Measurements from ENCODE around the gene GRPEL1.

GRPEL1 gene

DNA sequence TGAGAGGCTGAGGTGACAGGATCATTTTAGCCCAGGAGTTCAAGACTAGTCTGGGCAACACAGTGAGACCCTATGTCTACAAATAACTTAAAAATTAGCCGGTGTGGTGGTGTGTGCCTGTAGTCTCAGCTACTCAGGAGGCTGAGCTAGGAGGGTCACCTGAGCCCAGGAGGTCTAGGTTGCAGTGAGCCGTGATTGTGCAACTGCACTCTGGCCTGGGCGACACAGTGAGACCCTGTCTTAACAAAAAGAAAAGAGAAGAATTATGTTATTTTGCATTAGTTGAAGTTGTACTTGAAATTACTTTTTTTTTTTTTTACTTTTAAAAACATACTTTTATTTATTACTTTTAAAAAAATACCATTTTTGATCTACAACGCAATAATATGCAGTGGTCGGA is 46.5 kb downstream of the GRPEL1 start:
- no peak for DNase-seq

DNA sequence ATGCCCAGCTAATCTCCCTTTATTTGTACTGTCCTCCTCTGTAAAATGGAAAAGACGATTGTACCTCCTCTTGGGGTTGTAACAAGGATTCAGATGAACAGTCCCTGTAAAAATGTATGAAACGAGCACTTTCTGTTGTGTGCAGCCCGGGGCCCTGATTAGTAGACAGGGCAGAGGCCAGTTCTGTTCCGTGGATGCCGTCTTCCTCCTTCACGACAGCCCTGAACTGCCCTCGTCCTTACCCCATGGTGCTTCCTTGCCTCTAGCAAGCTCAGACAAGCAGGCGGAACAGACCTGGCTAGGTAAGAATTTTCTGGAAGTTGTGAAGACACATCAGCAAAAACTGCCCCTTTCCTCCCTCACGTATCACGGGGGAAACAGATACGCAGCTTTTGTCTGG is 47.0 kb downstream of the GRPEL1 start:
- no peak for DNase-seq

DNA sequence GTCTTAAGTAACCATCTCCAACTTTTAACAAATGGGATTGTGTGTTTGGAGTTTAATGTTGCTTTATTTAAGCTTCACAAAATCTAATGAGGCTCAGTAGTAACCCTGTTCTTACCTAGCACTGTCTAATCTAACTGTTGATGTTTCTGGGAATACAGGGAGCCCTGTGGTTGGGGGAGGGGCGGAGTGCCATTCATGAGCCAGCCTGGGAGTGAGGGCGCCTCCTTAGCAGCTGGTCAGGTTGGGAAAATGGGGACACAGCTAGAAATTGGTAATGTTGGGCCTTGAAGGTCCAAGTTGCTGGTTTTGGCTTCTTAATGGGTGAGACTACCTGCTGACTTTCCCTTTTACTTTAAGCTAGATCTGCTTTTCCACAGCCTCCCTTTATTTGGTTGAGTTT is 47.6 kb downstream of the GRPEL1 start:
- no peak for DNase-seq

DNA sequence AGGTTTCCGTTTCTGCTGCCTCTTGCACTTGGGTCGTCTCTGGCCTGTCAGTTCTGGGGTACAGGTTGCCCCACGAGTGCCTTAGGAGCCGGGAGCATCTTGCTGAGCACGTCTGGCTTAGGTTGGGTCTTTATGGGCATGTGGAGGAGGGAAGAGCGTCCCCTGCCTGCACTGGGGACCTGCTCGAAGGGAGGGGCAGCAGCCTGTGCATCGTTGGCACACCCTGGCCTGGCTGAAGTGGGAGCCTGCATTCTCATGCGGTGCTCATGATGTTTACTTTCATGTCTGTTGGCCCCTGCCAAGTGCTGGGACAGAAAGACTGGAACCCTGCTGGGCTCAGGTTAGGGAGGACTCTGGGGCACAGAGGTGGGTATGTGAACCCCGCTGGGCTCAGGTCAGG is 48.5 kb downstream of the GRPEL1 start:
- DNase-seq, result no peak

DNA sequence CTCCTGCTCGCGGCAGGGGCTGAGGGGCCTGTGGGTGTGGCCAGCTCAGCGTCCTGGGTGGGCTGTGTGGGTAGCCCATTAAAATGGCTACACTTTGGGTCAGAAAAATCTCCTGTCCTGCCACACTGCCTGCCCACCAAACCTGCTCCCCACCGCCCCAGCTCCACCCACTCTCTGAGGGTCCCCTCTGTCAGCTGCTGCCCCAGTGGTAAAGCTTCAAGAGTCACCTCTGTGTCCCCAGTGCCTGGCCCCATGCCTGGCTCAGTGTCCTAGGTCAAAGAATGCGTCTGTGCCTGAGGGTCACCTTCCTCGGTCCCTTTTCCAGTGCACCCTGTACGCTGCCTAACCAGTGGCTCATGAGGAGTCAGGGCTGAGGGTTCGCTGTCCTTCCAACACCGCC is 49.6 kb downstream of the GRPEL1 start:
- no peak for DNase-seq

DNA sequence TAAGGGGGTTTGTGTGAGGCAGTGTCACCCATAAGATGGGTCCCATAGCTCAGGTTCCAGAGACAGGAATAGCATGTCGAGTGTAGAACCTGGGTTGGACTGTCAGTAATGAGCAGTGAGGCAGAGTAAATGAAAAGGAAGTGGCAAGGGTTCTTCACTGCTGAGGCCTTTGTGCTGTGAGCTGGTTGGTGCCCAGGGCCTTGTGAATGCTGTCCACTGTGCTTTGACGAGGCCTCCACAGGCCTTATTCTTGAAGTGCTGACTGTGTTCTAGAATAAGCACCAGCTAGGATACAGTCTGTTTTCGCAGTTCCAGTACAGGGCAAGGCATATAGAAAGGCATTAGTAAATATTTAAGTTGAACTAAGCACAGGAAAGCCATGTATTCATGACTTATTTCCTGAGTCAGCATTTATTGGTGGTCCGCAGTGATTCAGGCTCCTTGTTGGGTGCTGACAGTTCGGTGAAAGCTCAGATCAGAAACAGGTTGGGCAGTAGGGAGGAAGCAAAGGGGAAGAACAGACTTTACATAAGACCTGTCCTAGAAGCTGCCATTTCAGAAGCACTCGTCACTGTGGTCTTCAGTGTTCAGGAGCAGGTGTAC is 50.3 kb downstream of the GRPEL1 start:
- DNase-seq, result no peak

DNA sequence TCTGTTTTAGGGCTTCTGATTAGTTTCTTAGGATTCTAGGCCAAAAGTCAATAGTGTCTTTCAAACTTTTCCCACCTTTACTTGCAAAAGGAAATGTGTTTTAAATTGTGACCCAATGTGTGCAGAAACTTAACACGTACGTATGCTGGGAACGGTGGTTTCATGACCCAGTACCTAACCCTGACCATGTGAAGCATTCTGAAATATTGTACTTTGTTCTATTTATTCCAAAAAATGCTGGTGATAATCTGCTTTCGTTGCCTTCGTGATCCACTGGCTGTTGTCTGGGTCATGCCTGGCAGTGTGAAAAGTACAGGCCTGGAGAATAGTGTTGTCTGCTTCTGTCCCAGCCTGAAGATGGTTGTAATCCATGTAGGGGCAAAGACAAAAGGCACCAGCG is 51.4 kb downstream of the GRPEL1 start:
- no peak for DNase-seq

DNA sequence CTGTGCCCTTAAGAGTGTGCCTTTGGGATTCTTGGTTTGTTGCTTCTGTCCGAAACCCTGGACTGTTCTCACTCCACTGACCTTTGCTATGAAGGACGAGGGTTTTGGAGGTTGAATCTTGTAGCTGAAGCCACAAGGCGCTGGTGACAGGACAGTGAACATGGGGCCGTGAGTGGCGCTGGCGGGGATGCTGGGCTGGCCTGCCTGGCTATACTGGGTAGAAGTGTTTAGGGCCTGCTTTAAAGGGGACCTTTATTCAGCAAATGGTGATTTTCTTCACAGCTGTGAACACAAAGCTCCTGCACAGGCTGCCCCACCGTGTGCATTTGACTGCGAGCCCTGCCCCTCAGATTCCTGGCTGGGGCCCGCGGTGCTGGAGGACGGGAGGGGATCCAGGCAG is 51.8 kb downstream of the GRPEL1 start:
- no peak for DNase-seq

DNA sequence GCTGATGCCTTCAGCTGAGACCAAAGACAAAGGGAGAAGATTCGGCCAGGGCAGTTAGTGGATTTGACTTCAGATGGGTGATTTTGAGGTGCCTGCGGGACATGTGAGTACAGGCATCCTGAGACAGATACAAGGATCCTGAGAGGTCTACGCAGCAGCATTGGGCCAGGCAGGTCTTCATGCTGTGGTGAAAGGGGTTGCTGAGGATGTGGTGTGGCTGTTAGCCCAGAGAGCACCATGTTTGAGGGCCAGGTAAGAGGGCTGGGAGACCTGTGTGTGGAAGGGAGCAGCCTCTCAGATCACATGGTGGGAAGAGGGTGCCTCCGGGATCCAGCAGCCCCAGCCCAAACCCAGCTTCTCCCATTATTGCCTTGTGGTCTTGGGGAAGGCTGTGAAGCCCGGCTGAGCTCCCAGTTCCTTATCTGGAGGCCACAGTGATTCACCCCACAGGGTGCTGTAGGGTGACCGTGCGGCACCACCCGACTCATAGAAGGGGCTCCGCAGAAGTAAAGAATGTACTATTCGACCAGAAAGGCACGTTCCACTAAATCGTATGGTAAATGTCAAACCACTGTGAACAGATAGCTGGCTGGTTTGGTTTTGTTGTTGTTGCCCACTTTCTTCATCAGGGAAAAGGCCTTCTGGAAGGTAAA is 52.4 kb downstream of the GRPEL1 start:
- DNase-seq, result no peak

DNA sequence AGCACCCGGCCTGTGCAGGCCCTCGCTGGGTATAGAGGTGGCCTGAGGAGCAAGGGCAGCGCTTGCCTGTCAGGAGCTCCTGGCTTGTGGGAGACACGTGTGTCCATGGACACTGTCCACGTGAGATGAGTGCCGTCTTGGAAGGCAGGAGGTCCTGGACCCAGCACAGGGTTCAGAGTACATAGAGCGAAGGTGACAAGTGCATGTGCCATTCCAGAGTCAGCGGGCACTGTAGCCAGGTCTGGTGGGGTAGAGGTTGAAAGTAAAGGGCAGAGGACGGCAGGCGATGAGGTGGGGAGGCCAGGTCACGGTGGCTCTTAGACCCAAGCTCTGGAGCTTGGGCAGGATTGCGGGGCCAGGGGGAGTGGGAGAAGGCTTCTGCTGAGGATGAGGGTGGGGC is 53.0 kb downstream of the GRPEL1 start:
- no peak for DNase-seq

DNA sequence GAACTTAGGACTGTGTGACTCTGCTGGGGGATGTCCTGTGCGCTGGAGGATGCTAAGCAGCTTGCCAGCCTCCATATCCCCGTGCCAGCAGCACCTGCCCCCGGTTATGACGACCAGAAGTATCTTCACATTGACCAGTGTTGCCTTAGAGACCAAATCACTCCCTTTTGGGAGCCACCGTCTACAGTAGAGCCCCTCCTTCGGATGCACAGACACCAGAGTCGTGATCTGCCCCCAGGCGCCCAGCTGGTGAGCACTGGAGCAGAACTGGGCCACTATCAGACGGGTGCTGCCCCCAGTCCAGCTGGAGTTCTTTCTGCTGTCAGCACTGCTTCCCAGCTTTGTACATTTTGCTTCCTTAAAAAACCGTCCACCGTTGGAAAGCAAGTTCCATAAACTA is 54.7 kb downstream of the GRPEL1 start:
- no peak for DNase-seq

DNA sequence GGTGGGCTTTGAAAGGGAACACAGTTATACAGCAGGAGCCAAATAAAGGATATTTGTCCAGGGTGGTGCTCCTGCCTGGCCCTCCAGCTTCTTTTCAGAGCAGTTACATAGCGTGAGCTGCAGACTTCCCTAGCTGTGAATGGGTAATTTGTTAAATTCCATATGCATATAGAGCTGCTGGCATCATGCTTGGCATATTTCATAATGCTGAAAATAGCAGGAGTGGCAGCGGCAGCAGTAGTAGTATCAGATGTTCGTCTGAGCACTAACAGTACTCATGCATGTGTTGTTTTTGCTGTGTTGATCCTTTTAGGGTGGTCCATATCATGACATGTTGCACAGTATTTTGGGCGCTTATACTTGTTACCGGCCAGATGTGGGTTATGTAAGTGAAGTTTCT is 58.3 kb downstream of the GRPEL1 start:
- no peak for DNase-seq

All from activated CD4-positive, alpha-beta T cell treated with anti-CD3 and anti-CD28 coated beads for 1 hour (primary cell).